CD4-positive, alpha-beta T cell treated with Interleukin-17A for 4 hours (primary cell): ENCODE data around the gene UBXN6.

Experiments used
- DNase-seq: peaks from one replicate; pipeline ENCODE4 v3.0.0-alpha.2; 2020; ENCODE audit warnings: mixed read lengths

The UBXN6 gene

GRCh38 chr19:4437103-4437502 lies 20.5 kb downstream of the UBXN6 start:
- DNase-seq, result no peak

- no peak for DNase-seq
Observed at GRCh38 chr19:4436231-4436630, 21.4 kb downstream of the UBXN6 start.

- no peak for DNase-seq
Observed at GRCh38 chr19:4434391-4434790, 23.2 kb downstream of the UBXN6 start.

GRCh38 chr19:4432918-4433506 lies 24.6 kb downstream of the UBXN6 start:
- DNase-seq, result no peak

GRCh38 chr19:4431808-4432674 lies 25.6 kb downstream of the UBXN6 start:
- DNase-seq, result no peak

GRCh38 chr19:4431296-4431695 lies 26.3 kb downstream of the UBXN6 start:
- no peak for DNase-seq

GRCh38 chr19:4430760-4431159 lies 26.8 kb downstream of the UBXN6 start:
- DNase-seq, result no peak

- DNase-seq, result no peak
Observed at GRCh38 chr19:4429771-4430171, 27.8 kb downstream of the UBXN6 start.

- DNase-seq, result no peak
Observed at GRCh38 chr19:4429256-4429655, 28.3 kb downstream of the UBXN6 start.

GRCh38 chr19:4428326-4428975 lies 29.1 kb downstream of the UBXN6 start:
- DNase-seq, result no peak

GRCh38 chr19:4425537-4425936 lies 32.1 kb downstream of the UBXN6 start:
- DNase-seq, result no peak

GRCh38 chr19:4423416-4424126 lies 34.0 kb downstream of the UBXN6 start:
- no peak for DNase-seq

- no peak for DNase-seq
Observed at GRCh38 chr19:4416268-4416667, 41.3 kb downstream of the UBXN6 start.

GRCh38 chr19:4415352-4415751 lies 42.2 kb downstream of the UBXN6 start:
- DNase-seq, result no peak

GRCh38 chr19:4414800-4415321 lies 42.7 kb downstream of the UBXN6 start:
- DNase-seq, result no peak

- no peak for DNase-seq
Observed at GRCh38 chr19:4414144-4414799, 43.3 kb downstream of the UBXN6 start.

- DNase-seq, result no peak
Observed at GRCh38 chr19:4413588-4413987, 44.0 kb downstream of the UBXN6 start.

- DNase-seq, result no peak
Observed at GRCh38 chr19:4409123-4409933, 48.3 kb downstream of the UBXN6 start.

GRCh38 chr19:4406626-4407025 lies 51.0 kb downstream of the UBXN6 start:
- DNase-seq, result no peak

GRCh38 chr19:4405977-4406376 lies 51.6 kb downstream of the UBXN6 start:
- no peak for DNase-seq

GRCh38 chr19:4403005-4403761 lies 54.4 kb downstream of the UBXN6 start:
- no peak for DNase-seq
